HG03045 (cell line): ENCODE results near the gene TMED3.

Experiments
- ATAC-seq: cut with Tn5 transposase; IDR thresholded peaks from one replicate; pipeline ENCODE4 v1.9.1; 2021; ENCODE audit warnings: mild to moderate bottlenecking, moderate library complexity; ENCODE audit not compliant: unreplicated experiment

TMED3 gene

DNA sequence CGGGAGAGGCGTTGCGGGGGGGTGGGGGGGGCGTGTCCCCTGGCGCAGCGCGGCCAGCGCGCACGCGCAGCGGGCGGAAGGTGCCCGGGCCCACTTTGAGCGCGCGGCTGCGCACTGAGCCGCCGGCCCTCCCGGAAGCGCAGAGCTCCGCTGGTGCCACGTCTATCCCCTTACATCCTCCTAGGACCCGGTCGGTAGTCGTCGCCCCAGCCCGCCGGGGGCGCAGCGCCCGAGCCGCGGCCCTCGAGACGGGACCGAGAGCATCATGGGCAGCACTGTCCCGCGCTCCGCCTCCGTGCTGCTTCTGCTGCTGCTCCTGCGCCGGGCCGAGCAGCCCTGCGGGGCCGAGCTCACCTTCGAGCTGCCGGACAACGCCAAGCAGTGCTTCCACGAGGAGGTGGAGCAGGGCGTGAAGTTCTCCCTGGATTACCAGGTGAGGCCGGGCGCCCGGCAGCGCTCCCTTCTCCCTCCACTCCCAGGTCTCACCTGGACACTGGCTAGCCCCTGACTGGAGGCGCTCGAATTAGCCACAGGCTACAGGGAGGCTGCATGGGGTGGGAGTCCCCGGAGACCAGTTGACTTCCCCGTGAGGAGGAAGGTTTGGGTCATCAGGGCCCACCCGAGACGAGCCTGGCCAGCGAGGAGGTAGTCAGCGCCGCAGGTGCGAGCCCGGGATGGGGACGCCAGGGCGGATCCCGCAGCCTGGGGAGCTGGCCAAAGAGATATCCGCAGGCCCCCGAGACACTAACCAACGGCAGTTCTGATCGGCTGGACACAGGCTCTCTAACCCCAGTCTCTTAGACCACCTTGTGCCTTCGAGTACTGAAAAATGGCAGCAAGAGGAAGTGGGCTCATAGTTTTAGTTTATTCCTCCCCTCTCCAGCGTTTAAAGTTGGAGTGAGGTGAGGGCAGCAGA is at the start of gene TMED3:
Gene TMED3, plus strand, starts transcription at position 128 of the 916 bp plus-strand sequence. Its CDS starts 138 bp downstream, at position 266.
- ATAC-seq, result peak; percentile 90

DNA sequence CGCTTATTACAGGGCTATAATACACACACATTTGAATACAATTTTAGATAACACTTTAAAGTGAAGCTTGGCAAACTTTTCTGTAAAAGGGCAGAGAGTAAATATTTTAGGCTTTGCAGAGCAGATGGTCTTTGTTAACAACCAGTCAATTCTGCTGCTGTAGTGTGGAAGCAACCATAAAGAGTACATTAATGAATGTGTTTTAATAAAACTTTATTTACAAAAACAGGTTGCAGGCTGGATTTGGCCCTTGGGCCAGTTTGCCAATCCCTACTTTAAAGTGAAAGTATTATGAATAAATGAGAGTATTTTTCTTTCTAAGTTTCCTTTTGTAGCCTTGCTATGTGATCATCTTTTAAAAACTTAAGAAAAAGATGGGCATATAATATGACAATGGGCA is 49.1 kb upstream of the TMED3 start:
- no peak for ATAC-seq

DNA sequence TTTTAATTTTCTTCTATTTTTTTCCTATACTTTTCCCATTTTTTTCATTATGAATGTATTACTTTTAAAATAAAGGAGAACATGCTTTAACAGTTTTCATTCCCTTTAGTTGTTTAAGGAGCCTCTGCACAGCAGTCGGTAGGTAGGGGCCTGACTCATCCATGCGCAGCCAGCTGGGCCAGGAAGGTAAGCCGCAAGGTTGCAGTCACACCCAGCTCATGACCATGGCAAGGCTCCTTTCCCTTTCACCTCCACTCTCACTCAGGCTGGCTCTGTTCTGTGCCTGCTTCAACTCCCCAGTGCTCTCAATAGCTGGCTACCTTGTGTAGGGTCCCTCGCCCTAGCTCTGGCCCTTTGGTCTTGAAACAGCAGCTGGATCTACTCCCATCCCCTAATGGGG is 45.7 kb upstream of the TMED3 start:
- ATAC-seq, result no peak

DNA sequence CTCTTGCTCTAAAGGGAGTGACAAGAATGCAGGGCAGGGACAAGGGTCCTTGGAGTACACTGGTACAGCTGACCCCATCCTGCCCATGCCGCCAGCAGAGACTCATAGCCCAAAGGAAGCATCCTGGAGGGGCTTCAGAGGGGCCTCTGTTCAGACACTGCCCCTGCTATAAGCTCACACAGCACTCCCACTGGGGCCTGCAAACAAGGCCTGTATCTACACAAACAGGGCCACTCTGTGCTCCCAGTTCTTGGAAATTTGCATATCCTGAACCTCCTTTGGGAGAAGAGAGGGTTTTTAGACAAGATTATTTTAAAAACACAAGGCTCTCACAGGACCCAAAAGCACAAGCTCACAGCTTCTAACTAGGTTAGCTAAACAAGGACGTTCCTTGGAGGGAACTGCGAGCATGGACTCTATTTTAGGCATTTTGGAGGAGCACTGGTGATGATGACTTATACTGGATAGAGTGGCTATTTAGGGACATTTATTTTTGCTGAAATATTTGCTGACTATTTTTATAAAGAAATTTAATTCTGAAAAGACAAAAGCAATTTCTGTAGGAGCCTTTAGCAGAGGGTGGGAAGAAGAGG is 44.8 kb upstream of the TMED3 start:
- no peak for ATAC-seq

DNA sequence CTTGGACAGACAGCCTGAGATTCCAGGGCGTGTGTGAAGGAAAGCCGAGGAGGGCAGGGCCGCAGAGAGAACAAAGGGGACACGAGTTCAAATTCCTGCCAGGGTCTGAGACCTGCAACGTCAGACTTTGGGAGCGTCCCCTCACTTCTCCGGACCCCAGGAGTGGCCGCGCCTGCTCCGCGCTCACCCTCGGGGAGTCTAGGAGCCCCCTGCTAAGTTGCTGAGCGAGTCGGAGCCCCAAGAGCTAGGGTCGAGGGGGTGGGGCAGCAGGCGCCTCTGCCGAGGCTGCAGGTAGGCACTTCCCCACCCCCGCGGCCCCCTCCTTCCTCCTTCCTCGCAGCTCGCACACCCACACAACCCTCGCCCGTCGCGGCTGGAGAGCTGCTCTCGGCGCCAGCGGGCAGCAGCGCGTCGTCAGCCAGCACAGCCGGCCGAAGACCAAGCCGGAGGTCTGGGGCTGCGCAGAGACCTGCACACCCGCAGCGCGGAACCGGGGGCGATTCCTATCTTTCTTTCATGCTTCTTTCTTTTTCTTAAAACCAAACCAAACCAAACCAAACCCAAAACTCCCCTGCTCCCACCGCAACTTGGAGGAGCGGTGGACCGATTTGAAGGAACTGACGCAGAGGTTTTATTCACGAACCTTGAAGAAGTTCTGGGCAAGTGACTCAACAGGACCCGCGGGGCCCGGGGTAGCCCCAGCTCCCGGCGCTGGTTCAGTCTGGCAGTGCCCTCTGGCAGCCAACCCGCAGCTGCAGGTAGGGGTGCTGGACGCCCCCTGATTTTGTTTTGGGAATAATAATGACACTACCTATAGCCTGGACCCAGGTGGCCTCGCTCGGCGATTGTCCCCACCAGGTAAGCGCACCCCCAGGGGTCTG is 28.3 kb upstream of the TMED3 start, which contains the start of gene ANKRD34C:
Gene ANKRD34C, plus strand, starts transcription at position 352 of the 881 bp plus-strand sequence. CDS start 10,563 bp downstream, outside the sequence.
- ATAC-seq, result no peak

DNA sequence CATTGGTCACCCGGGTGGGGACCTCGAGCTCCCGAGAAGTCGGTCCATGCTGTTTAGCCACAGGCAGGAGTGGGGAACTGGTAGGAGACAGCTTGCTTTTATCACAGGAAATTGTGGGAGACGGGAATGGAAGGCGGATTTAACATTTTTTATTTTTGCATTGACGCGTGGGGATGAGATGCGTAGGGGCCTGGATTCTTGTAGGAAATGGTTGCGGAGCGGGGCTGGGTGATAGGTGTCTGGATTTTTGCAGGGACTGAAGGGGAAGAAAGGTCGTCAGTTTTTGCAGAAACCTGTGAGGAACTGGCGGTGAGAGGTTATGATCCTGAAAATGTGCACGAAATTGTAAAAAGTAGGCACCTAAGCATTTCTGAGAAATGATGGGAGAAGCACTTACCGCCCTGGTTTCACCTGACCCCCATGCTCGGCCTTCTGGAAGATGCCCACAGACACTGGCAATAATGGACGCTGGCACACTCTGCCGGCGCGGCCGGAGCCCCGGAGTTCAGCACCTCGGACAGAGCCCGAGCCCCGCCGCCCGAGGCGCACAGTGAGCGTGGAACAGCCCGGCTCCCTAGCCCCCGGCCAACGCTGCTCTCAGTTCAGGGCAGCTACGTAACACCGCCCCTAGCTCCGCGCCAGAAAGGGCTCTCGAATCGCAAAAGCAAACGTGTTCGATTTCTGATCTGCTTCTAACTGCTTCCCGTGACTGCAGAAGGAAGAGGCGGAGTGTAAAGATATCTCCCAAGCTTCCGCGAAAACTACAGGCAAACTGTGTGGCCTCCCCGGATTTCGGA is 27.5 kb upstream of the TMED3 start:
- no peak for ATAC-seq

DNA sequence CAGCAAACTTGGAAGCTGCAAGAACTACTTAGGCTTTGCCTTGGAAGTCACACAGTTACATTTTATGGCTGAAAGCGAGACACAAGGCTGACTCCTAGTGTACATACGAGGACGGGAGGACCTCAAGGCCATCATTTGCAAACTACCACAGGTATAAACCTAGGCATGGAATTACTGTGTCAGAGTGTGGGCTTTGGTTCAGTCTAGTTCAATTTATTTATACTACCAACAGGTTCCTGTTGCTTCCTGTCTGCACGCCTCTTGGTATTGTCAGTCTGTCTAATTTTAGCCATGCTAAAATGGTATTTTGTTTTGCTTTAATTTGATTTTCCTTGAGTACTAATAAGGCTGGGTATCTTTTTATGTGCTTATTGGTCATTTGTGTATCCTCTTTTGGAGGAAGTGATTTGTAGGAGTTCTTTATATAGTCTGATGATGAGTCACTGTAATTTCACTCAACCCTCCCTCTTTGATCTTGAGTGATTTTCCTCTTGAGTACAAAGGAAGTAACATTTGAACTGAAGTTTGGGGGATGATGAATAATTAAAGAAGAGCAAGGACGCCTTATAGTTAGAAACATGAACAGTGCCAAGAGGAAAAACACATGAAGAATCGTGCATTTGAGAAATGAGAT is 20.2 kb upstream of the TMED3 start:
- no peak for ATAC-seq

DNA sequence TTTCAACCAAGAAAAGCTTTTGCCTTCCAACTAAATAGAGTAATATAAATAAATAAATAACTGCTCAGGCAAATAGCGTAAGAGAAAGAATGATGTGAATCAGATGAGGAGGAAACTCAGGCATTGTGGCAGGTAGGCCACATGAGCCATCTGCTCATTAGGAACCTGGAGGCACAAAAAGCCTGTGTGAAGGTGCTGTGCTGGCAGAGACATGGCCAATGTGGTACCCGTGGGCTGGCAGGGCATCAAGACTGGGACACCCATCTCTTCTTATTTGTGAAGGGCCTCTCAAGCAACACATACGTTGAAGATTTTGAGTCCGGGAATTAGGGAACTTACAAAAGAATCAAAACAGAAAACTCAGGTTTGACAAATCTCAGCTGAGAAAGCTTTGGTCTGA is 18.9 kb upstream of the TMED3 start:
- no peak for ATAC-seq

DNA sequence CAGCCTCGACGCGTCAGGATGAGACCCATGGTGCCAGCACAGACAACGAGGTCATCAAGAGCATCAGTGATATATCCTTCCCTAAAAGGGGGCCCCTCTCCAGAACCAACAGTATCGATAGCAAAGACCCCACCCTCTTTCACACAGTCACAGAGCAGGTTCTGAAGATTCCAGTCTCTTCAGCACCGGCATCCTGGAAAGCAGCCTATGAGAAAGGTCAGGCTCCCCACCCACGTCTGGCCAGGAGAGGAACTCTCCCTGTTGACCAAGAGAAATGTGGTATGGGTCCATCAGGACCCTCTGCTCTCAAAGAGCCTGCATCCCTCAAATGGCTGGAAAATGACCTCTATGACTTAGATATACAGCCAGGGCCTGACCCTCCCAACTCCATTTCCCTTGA is 16.8 kb upstream of the TMED3 start:
- no peak for ATAC-seq

DNA sequence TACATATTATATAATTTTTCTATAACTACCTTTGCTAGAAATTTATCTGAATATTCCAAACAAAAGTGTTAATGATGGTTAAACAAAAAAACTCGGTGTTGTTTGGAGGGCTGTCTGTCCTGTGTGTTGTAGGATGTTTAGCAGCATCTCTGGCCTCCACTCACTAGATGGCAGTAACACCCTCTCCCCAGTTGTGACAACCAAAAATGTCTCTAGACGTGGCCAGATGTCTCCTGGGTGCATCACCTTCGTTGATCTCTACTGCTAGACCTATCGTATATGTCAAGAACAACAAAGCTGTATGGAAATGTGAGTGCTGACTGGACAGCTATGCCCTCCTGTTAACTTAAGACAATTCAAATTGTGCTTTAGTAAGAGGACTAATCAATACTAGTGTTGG is 14.3 kb upstream of the TMED3 start:
- no peak for ATAC-seq

DNA sequence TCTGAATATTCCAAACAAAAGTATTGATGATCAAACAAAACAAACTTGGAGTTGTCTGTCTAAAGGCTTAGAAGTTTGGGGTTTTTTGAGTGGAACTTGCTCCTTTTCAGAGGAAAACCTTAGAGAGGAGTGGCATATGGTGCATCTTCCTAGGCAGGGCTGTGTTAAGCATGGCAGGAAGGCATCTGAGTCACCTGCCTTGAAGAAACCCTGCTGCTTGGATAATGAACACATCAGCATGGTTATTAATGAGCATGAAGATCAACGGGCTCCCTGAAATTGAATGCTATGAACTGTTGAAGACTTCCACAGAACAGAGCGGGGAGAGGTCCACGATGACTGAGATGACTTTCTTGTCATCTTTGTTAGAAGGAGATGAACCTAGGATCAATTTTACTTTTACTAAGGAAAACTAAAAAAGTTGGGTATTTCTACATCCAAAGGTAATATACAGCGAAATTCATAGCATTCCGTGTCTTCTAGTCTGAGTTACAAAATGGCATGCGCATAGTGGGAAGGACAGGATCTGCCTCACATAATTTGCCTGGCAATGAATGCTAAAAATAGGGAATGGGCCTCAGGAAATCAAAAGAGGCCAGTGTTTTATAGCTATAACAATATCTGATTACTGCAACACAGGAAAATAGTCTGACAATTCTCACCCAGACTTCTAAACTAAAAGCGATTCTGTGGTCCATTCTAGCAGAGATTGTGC is 11.6 kb upstream of the TMED3 start:
- no peak for ATAC-seq

DNA sequence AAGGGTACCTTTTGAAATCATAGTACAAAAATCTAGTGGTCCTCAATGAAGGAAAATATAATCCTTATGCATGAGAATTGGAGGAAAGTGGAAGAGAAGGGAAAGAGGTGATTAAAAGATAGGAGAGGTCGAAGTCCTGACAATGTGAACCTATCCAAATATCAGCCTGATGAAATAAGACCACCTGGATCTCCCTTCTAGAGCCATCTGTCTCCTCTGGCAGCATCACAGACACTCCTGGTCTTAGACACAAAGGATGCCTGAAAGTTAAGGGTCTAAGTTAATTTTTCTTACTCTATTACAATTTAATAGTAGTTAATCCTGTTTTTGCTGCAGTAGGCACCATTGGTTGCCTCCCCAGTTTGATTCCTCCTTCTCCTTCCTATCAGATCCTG is 11.1 kb upstream of the TMED3 start:
- no peak for ATAC-seq

DNA sequence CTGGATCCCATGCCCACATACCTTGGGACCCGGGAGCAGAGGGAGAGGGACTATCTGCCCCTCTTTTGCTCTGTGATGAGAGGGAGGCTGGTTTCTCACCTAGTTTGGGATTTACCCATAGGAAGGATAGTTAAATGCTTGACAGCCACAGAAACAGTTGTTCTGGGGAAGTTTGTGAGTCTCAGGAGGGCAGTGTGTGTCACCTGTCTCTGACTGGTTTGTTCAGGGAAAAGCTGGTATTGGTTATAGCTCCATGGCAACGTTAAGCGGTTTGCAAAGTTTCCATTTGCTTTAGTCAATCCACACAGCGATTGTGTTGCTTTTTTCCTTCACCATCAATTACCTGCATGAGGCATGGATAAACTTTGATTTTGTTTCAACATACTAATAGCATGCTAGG is 3.7 kb upstream of the TMED3 start:
- ATAC-seq, result no peak

DNA sequence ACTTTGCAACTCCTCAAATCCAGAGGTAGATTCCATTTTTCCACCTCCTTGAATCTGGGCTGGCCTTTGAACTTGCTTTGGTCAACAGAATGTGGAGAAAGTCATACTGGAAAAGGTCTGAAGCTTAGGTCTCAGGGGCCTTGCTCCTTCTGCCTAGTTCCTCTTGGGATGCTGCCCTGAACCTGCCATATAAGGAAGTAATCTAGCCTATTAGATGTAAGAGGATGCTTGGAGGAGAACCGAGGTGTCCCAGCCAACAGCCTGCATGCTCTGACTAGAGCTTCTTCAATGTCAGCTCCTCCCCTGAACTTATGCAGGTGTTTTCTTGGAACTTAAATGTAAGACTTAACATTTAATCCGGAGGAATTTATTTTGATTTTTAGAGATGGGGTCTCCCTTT is 2.0 kb upstream of the TMED3 start:
- ATAC-seq, result no peak

DNA sequence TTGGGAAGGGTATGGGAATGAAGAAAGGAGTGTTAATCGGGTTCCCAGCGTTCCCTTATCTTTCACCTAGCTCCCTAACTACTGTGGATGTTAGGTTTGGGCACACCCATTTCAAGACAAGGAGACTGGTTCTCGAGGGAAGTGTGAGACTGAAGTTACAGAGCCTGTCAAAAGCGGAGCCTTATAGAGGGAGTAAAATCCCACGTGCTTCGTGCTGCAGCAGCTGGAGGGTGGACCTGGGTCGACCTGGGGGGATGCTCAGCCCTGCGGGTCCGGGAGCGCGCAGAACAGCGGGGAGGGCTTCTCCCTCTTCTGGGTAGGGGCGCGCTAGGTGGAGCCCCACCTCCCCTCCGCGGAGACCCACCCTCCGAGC is 314 bp upstream of the TMED3 start:
- ATAC-seq, result peak; percentile 31

DNA sequence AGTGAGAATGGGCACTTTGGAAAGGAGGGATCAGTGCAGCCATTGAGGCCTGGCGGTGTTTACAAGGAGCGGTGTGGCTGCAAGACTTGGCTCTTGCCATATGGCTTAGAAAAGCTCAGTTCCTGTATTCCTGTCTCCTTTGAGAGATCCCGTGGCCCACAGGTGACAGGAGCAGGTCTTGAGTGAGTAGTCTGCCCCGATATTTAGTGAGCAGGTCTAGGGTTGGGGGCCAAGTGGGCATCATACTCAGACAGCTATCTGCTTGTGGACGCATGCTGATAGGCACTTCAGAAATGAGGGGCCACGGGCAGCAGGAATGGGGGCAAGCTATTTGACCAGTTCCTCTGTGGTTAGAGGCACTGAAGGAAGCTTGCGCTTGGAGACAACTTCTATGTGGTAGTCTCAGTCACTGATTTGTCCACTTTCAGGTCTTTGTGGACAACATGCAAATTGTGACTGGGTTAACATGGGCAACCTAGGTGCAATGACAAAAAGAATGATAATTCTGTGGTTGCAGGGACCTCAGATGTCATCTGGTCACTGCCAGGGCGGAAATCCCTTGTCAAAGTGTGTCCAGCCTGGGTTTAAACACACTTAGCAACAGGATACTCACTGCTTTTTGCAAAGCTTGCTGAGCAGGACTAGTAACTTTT is 1.1 kb downstream of the TMED3 start:
- no peak for ATAC-seq

DNA sequence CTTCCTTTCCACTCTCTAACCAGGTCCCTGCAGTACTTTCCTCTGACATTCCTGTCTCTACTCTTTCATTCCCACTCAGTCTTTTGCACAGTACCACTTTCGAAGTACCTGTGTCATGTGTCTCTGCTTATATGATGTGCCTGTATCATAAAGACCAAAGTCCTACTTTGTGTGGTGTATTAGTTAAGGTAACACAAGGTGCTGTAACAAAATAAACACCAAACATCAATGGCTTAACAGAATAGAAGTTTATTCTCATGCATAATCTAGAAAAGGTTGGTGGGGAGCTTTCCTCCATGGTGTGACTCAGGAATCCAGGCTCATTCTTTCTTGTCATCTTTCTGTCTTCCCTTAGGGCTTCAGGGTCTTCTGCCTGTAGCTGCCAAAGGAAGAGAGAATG is 3.3 kb downstream of the TMED3 start:
- no peak for ATAC-seq

DNA sequence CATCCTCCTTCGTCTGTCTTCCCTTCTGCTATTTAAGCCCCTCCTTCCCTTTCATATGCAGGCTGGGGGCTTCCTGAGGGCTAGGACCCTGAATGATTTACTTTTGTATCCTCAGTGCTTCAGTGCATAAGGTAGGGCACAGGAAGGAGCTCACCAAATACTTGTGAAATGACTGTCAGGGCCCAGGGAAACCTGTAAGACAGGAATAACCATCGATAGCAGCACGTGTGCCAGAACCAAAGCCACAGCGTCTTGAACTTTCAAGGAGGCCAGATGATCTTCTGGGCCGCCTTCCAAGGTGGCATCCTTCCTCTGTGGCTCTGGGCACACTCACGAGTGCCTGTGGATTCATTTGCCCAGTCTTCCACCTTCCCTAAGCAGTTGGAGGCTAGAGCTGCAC is 3.9 kb downstream of the TMED3 start:
- ATAC-seq, result no peak
